Parathyroid adenoma (tissue), 2 donors: ENCODE data around the gene CBARP.
A peak's percentile ranks its signal among the peaks of the same experiment; 100 is the strongest.

ENCODE experiments used
- H2AFZ ChIP-seq: fragments of 300-600 bp; sonication (generic); one replicate; pipeline ENCODE4 v1.7.0; 2017; ENCODE audit warnings: antibody characterized with exemption, mild to moderate bottlenecking
- H3K27ac ChIP-seq: fragments of 300-600 bp; sonication (generic); one replicate; pipeline ENCODE4 v1.7.0; 2017
- H3K27me3 ChIP-seq: fragments of 300-600 bp; sonication (generic); one replicate; pipeline ENCODE4 v1.7.0; 2017; ENCODE audit warnings: low read length; ENCODE audit not compliant: control insufficient read depth, insufficient read depth
- H3K36me3 ChIP-seq: fragments of 300-600 bp; sonication (generic); one replicate; pipeline ENCODE4 v1.7.0; 2017; ENCODE audit warnings: low read length; ENCODE audit not compliant: control insufficient read depth, insufficient read depth
- H3K4me1 ChIP-seq: fragments of 300-600 bp; sonication (generic); one replicate; pipeline ENCODE4 v1.7.0; 2017; ENCODE audit warnings: control low read depth
- H3K4me2 ChIP-seq: fragments of 300-600 bp; sonication (generic); one replicate; pipeline ENCODE4 v1.7.0; 2017; ENCODE audit warnings: low read length
- H3K4me3 ChIP-seq: fragments of 300-600 bp; sonication (generic); one replicate; pipeline ENCODE4 v1.7.0; 2017; ENCODE audit warnings: low read depth, low read length
- H3K79me2 ChIP-seq: fragments of 300-600 bp; sonication (generic); one replicate; pipeline ENCODE4 v1.7.0; 2017; ENCODE audit warnings: control low read depth
- H3K9ac ChIP-seq: fragments of 300-600 bp; sonication (generic); one replicate; pipeline ENCODE4 v1.7.0; 2017; ENCODE audit warnings: mild to moderate bottlenecking
- H3K9me3 ChIP-seq: fragments of 300-600 bp; sonication (generic); one replicate; pipeline ENCODE4 v1.7.0; 2017; ENCODE audit warnings: low read length; ENCODE audit not compliant: control insufficient read depth
- CTCF ChIP-seq: fragments of 300-600 bp; sonication (generic); IDR thresholded peaks from one replicate; pipeline ENCODE4 v1.7.0; 2017; ENCODE audit warnings: antibody characterized with exemption, mild to moderate bottlenecking
- donor health status: primary hyperparathyroidism.

The CBARP gene

GRCh38 chr19:1266916-1267476, 29.2 kb upstream of the CBARP start:
- no peak overlapping the region for H3K9ac ChIP-seq
- H3K36me3 ChIP-seq, result no peaks in the 10 kb centered on the region
- peak overlapping the region; percentile 87 for H2AFZ ChIP-seq
- H3K9me3 ChIP-seq, result no peaks in the 10 kb centered on the region
- H3K79me2 ChIP-seq, result peaks cover 21% of the 10 kb centered on the region
- H3K27ac ChIP-seq, result peak overlapping the region; percentile 76
- H3K4me1 ChIP-seq, result peaks cover 59% of the 10 kb centered on the region
- peak overlapping the region; percentile 72 for H3K4me3 ChIP-seq
- no peaks in the 10 kb centered on the region for H3K27me3 ChIP-seq
- TF ChIP-seq CTCF, result peak; percentile 98
- H3K4me2 ChIP-seq, result peak overlapping the region; percentile 87

GRCh38 chr19:1266129-1266915, 28.5 kb upstream of the CBARP start:
- Histone ChIP-seq H3K36me3 (no peaks in the 10 kb centered on the region), H3K4me3 (peak overlapping the region; percentile 72), H3K4me1 (peaks cover 58% of the 10 kb centered on the region), H2AFZ (peak overlapping the region; percentile 87), H3K4me2 (peak overlapping the region; percentile 87), H3K27ac (peak overlapping the region; percentile 76), H3K79me2 (peaks cover 14% of the 10 kb centered on the region), H3K9ac (no peak overlapping the region), H3K9me3 (no peaks in the 10 kb centered on the region), H3K27me3 (no peaks in the 10 kb centered on the region)
- TF ChIP-seq CTCF, result no peak

GRCh38 chr19:1265615-1266128, 27.9 kb upstream of the CBARP start:
- Histone ChIP-seq H3K79me2 (peaks cover 8% of the 10 kb centered on the region), H3K9ac (no peak overlapping the region), H3K27me3 (no peaks in the 10 kb centered on the region), H3K4me1 (peaks cover 52% of the 10 kb centered on the region), H3K9me3 (no peaks in the 10 kb centered on the region), H3K4me3 (peak overlapping the region; percentile 72), H2AFZ (no peak overlapping the region), H3K36me3 (no peaks in the 10 kb centered on the region), H3K27ac (peak overlapping the region; percentile 76), H3K4me2 (peak overlapping the region; percentile 87)
- TF ChIP-seq CTCF, result no peak

- Histone ChIP-seq H2AFZ (no peak overlapping the region), H3K27ac (peak overlapping the region; percentile 53), H3K9ac (no peak overlapping the region), H3K79me2 (peaks cover 1% of the 10 kb centered on the region), H3K36me3 (no peaks in the 10 kb centered on the region), H3K4me2 (no peak overlapping the region), H3K4me1 (peaks cover 55% of the 10 kb centered on the region), H3K9me3 (no peaks in the 10 kb centered on the region), H3K4me3 (no peak overlapping the region), H3K27me3 (no peaks in the 10 kb centered on the region)
- no peak for TF ChIP-seq CTCF
Measured at GRCh38 chr19:1264801-1265614, 27.2 kb upstream of the CBARP start.
